GM18868 (cell line): Measurements from ENCODE around the gene COL8A1.

Source experiments
- ATAC-seq: cut with Tn5 transposase; IDR thresholded peaks from one replicate; pipeline ENCODE4 v1.9.1; 2021; ENCODE audit warnings: mild to moderate bottlenecking, moderate library complexity; ENCODE audit not compliant: unreplicated experiment

COL8A1 gene

DNA sequence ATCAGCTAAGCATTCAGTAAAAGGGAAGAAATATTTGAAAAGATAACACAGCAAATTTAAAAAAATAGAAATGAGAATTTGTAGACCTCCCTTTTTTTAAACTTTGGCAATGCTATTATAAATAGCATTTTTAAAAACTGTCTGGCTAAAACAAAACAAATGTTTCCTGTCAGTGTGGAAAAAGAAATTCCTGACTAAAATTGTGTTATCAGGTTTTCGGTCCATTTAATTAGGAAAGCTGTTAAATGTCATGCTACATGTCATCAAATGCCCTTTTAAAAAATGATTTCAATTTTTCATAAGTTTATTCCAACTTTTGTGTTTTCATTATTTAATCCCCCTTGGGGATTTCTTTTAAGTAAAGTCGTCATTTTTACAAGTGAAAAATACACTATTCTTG, 29.6 kb downstream of the COL8A1 start:
- ATAC-seq, result no peak

DNA sequence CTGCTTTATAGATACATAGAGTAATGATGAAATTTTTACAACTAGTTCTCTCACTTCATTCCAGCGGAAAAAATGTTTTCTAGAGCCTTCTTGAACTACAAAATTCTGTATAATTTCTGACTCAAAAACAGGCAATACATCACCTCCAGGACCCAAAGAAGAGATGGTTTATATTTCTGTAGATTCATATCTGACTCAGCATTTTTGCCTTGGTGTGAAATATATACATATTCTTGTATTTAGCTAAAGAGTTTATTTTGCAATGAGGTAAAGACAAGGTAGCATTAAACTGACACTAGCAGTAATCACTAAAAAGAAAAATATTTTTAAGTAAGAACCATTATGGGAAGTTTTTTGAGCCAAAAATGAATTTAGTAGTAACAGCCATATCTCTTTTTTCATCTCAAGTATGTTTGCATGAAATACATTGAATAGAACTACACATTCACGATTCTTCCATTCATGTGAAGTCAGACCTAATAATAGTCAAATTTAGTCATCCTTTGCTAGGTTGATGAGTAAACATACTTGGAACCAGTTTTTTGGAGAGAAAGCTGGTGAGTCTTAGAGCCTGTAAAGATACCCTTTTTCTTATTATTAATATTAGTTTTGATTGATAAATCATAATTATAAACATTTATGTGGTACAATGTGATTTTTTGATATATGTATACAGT, 31.6 kb downstream of the COL8A1 start:
- no peak for ATAC-seq

DNA sequence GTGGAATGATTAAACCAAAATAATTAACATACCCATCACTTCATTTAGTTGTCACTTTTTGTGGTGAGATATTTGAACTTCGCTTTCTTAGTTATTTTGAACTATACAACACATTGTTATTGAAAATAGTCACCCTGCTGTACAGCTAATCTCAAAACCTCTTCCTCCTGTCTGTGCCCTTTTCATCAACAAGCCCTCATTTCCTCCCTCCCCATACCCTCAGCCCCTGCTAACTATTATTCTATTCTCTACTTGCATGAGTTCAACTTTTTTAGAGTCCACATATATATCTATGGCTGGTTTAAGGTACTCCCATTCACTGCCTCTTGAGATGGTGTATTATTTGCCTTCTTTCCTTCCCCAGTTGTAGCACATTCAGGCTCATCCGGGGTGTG, 32.2 kb downstream of the COL8A1 start:
- no peak for ATAC-seq

DNA sequence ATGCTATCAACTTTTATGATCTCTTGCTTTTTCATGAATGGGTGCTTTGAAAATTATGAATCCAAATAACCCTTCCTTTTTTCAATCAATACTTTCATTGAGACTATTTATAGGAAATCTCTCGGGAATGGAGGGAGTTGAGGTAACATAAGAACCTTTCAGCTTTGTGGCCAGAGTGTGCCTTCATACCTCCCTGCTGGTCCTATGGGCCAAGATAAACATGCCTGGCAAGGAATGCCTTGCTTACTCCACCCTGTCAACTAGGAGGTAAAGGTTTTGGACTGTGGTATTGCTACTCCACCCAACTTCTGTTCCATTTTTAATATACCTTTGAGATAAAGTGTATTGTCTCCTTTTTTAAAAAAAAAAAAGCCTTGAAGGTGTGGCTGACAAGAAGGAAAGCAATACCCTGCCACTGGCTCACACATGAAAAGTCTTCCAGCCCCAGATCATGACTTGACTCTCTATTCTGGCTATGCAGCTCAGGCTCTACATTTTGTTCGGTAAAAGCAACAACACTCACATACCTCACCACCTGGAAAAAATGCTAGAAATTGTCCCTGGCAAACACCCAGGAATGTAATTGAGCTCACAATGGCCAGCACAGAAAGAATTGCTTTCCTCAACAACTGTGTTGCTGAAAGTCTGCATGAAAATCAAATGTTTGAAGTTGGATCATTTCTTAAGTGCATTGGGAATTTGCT, 35.8 kb downstream of the COL8A1 start:
- ATAC-seq, result no peak

DNA sequence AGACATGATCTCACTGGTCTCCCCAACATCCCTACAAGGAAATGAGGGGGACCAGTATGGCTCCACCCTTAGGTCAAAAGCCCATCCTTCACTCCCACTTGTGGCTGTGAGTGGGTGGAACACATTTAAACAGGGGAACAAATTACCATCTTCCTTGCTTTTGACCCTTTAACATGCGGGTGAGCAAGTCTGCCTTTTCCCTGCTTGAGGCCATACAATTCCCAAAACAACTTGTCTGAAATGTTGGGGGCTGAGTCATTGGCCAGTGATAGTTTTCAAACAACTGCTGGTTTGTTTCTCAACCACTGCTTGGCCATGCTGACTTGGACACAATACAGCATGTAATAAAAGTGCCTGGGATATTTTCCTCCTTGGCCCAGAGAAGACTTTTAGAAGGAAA, 39.6 kb downstream of the COL8A1 start:
- ATAC-seq, result no peak

DNA sequence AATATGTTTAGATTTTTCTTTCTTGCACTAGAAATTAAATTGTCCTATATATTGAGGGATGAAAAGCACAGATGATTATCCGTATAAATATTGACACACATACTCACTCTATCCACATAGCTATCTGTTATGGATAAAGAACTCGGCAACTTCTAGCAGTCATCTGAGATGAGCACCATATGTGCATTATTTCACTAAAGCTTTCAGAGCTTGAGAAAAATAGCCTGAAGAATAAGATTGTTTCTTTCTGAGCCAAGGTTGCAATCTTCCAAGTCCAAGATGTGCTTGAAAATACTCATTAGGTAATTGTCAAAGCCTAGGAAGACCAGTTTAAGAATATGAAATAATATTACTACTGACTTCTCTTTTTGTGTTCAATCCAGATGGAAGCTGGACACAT, 40.5 kb downstream of the COL8A1 start:
- no peak for ATAC-seq

DNA sequence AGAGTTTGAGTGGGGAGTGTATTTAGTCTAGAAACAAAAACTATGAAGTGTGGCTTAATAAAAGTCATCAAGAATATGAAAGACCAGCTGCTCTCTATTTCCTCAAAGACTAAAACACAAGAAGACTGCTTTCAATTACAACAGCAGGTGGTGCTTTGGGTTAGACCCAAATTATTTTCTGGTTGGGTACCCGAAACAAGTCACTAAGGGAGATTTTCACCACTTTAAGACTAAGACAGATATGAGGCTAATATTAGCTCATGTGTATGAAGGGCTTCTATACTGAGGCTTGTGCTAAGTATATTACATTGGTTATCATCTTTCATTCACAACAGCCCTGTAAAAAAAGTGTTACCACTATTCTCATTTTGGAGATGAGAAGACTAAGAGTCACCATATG, 43.1 kb downstream of the COL8A1 start:
- peak; percentile 71 for ATAC-seq

DNA sequence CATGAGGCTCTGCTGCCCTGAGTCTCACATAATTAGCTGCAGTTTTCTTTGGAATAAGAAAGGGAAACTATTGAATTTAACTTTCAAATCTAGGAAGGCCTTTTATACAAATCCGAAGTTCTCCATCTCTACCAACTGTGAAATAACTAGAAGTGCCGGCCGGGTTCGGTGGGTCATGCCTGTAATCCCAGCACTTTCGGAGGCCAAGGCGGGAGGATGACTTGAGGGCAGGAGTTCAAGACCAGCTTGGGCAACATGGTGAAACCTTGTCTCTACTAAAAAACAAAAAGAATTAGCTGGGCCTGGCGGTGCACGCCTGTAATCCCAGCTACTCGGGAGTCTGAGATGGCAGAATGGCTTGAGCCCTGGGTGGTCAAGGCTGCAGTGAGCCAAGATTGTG, 43.6 kb downstream of the COL8A1 start:
- ATAC-seq, result no peak

DNA sequence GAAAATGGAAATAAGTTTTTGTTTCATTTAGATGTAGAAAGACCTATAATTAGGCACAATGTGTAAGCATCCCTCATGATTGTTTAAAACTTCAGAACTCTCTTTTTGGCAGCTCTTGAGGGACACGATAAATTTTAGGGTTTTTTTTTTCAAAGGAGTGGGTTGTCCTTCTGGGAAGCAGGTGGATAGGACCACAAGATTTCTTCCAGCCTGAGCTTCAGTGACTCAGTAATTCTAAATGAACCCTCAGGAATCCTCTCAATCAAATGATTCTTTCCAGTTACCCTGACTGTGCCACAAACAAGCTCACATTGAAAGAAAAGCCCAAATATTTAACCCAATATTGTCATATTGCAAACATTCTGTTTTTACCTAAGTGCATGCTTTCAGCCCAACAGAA, 45.1 kb downstream of the COL8A1 start:
- ATAC-seq, result no peak

DNA sequence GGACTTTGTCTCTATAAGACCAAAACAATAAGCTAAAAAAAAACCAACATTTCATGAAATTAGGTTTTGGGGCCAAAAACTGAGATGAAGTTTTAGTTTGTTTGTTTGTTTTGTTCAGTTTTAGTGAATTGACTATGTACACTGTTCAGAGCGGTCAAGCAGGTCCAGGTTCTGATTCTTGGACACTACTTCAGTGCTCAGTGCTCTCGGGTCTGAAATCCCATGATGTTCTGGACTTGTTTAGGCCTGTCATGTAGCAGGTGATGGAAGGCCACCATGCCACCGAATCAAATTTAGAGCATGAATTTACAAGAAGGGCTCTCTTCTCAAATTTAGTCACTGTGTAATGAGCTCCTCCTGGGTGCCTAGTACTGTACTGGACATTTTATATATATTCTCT, 45.5 kb downstream of the COL8A1 start:
- ATAC-seq, result no peak

DNA sequence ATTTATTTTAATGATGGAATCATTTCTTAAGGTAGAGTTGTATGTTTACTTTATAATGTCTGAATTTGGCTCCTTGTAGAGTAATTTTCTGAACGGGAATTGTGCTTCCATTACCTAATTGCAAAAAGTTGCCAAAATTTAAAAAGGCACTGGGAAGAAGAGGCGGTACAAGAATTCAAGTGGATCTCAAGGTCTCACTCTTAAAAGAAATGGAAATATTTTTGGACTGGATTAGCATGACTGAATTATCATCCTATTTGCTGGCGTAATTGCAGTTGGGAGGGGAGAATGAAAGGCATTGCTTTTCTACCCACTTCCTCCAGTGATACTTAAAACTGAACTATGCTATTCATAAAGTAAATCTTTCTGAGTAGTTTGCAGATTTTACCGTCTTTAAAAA, 46.2 kb downstream of the COL8A1 start:
- no peak for ATAC-seq

DNA sequence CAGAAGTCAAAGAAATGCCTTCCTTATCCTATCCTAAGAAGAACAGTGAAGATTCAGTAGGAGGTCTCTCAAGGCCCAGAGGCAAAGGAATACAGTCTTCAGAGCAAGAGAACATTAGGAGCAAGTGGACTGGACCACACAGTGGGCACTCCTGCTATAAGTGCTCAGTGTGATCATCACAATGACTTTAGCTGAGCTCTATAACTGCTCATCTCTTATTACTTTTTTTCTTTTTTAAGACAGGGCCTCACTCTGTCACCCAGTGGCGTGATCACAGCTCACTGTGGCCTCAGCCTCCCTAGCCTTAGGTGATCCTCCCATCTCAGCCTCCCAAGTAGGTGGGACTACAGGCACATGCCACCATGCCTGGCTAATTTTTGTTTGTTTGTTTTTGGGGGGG, 48.1 kb downstream of the COL8A1 start:
- ATAC-seq, result no peak

DNA sequence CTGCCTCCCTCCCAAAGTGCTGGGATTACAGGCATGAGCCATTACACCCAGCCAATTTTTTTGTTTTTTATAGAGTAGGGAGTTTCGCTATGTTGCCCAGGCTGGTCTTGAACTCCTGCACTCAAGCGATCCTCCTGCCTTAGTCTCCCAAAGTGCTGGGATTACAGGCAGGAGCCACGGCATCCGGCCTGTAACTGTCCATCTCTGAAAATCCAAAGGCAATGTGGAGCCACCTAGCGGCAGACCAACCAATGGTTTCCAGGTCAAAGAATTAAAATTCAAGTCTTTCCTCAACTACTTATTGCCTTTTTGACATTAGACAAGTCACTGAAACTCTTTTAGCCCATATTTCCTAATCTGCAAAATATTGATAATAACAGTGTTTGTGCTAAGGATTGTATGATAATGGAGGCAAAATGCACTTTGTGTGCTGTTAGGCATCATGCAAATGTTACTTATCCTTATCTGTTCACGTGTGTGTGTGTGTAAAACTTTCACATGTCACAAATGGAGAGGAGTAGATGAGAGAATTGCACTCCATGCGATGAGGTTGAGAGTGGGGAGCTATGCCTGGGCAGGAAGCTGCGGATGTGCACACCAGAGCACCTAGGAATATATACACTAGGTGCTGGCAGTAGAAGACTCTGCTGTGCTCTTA, 48.7 kb downstream of the COL8A1 start:
- peak; percentile 72 for ATAC-seq

DNA sequence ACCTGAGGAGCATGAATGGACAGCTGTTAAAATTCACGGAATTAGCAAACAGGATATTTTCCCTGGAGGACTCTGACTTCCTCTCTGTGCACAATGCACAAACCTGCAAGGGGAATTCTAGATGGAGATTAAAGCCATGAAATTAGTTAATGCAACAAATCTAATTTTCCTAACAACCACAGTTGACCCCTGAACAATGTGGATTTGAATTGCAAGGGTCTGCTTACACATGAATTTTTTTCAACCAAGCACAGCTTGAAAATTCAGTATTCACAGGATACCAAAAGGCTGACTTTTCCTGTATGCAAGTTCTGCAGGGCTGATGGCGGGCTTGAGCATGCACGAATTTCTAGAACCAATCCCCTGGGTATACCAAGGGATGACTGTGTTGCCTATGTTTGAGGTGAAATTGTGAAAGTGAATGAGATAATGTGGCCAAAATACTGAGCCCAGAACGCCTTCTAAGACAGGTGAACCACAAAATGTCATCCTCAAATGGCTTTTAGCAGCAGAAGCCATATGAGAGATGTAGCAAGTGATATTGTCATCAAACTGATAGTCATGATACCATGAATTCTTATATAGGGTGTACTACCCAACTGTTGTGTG, 52.5 kb downstream of the COL8A1 start:
- peak; percentile 41 for ATAC-seq

DNA sequence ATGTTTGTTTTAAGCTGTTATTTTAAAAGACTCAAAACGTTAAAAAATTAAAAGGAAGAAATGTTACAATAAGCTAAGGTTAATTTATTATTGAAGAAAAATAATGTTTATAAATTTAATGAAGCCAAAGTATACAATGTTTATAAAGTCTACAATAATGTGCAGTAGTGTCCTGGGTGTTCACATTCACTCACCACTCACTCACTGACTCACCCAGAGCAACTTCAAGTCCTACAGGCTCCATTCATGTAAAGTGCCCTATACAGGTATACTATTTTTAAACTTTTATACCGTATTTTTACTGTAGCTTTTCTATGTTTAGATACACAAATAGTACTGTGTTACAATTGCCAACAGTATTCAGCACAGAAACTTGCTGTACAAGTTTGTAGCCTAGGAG, 55.2 kb downstream of the COL8A1 start:
- no peak for ATAC-seq

DNA sequence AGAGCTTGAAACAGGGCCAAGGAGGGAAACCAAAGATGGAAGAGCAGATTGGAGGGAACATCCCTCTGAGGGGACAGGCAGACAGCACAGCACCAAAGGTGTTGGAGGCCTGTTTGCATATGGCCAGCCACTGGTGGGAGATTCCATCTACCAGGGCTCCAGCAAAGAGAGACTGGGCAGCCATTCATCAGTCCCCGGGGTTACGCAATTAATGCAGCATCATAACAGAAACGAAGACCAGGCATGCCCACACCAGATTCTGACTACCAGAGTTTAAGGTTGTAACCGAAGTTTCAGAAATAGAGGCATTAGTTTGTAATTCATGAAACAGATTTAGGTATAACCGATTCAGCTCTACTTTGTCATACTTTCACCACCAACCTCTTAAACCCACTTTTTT, 58.1 kb downstream of the COL8A1 start:
- ATAC-seq, result no peak

DNA sequence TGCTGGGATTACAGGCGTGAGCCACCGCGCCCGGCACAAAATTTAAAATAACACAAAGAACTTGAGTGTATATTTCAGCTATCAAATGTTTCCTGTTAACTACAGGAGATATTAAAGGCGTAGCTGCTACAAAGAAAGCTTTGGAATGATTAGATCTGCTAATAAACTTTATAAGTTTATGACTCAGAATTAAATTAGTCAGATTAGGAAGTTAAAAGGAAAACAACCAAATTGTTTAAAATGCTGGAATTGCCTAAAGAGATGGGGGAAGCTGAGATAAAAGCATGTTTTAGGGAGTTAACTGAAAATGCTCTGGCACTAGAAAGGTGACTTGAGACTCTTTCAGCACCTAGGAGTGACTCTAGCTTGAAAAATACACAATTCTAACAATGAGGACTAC, 58.9 kb downstream of the COL8A1 start:
- ATAC-seq, result no peak

DNA sequence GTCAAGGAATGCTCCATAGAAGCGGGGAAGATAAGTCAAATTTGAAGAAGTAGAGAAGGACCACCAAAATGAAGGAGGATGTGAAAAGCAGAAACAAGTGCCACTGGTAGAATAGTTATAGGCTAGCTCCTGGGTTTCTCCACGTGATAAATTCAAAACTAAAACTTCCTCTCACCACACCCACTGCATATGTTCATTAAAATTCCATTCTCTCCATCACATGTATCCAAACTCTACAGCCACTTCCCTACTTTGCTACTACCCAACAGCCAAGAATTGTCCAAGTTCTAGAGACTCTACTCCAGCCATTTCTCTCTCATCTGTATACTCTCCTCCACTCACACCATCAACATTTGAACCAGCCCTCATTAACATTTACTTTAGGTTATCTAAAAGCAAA, 60.5 kb downstream of the COL8A1 start:
- no peak for ATAC-seq

DNA sequence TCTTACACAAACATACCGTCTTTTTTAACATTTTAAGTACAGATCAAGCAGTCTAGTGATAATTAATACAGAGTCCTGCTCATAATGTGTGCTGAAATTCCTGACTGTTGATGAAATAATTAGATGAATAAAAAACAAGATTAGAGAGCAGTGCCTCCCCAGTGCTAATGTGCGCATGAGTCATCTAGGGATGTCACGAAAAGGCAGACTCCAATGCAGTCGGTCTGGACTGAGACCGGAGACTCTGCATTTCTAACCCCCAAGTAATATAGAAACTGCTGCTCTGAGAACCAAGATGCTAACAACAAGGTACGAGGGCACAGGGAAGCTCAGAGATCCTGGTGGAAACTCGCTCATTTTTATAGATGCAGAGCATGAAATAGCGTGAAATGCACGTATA, 61.4 kb downstream of the COL8A1 start:
- no peak for ATAC-seq

DNA sequence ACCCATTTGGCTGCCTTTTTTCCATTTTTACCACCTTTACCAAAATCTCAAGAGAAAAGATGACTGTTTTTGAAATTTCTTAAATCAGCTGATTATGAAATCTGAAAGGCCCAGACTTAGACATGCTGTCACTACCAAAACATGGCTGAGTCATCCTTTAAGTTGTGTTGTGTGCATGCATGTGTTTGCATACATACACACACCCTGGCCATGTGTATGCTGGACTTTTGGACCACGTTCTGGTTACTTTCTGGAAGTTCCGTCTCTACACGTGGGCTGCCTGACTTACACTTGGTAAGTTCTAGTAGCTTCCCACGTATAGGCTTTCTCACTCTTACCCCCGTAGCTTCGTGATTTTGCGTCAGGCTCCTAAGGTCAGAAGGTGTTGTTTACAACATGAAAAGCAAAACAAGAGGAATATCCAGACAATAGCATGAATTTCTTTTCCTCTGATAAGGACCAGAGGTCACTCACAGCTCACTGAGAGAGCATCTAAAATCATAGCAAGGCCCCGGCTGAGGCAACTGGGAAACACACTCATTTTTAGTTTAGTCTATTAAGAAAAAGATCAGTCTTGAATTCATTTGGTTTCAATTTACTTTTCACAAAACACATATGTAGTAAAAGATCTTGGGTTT, 62.4 kb downstream of the COL8A1 start:
- no peak for ATAC-seq
